Activated T-helper 9 cell treated with anti-CD3 and anti-CD28 coated beads, Interleukin-2, amount 50 U/mL, for 16 hours (primary cell): ENCODE results near the gene ZBTB5.
"Not testable (repeated sequence)": the region's sequence is repeated elsewhere in the genome, so short reads cannot be mapped to it uniquely, and the experiment has no call there.

ENCODE experiments used
- DNase-seq: peaks from one replicate; pipeline ENCODE4 v3.0.0-alpha.2; 2020; ENCODE audit warnings: low read depth

ZBTB5 gene

DNA sequence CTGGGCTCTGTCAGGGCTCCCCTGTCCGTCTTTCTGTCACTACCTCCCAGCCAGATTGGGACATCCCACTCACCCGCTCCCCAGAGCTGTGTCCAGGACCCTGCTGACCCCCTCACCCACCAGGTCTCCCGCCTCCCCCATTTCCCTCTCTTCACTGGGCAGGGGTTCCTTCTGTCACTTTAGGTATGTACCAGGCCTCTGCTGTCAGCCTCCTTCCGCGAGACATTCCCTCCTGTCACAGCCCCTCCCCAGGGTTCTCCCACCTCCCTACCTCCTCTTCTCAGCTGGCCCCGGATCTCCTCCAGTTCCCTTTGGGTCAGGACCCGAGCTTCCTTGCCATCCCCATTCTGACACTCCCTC lies 21.0 kb upstream of the ZBTB5 start:
- no peak for DNase-seq

- peak; percentile 94 for DNase-seq
These were observed 20.4 kb upstream of the ZBTB5 start, which contains the start of gene POLR1E for GRCh38 chr9:37485389-37486255. Gene POLR1E (plus strand): TSS chr9:37485948. CDS start chr9:37486048, 100 bp downstream.

GRCh38 chr9:37480759-37481158 lies 15.5 kb upstream of the ZBTB5 start:
- no peak for DNase-seq

DNA sequence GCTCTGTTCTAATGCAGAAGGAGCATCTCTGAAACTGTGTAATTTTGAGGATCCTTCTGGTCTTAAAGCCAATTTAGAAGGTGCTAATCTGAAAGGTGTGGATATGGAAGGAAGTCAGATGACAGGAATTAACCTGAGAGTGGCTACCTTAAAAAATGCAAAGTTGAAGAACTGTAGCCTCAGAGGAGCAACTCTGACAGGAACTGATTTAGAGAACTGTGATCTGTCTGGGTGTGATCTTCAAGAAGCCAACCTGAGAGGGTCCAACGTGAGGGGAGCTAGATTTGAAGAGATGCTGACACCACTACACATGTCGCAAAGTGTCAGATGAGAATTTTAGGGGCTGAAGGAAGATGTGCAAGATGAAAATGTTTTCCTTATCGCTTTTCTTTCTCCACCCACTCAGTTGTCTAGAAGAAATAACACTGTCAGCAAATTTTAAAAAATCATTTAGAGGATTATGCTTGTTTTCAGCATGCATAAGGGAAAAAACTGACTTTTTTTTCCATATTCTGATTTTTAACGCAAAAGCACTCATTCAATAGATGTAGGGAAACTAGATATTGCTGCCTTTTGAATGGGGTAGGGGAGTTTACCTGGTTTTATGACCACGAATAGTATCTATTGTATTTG lies 12.9 kb upstream of the ZBTB5 start:
- not testable (repeated sequence) for DNase-seq

GRCh38 chr9:37477443-37477842 lies 12.2 kb upstream of the ZBTB5 start:
- not testable (repeated sequence) for DNase-seq

DNA sequence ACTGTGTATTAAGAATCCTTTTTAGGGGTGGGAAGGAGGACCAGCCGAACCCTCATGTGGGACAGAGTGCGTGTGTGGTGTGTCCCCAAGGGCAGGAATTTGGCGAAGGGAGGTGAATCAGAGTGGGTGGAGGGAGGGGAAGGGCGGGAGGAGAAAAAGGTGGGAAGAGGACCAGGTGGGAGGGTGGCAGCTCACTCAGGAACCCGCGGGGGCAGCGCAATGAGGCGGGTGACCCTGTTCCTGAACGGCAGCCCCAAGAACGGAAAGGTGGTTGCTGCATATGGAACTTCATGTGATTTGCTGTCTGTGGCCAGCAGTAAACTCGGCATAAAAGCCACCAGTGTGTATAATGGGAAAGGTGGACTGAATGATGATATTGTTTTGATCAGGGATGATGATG lies 11.7 kb upstream of the ZBTB5 start:
- DNase-seq: no peak

DNA sequence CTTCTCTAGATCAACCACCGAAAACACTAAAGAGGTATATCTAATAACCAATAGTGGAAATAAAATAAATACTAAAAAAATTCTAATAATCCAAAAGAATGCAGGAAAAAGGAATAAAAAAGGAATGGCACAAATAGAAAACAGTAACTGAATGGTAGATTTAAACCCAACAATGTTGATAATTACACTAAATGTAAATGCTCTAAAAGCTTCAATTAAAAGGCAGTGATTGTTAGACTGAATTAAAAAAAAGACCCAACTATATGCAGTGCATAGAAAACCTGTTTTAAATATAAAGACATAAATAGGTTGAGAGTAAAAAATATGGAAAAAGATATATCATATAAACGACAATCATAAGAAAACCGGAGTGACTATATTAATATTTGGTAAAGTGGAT lies 9.2 kb upstream of the ZBTB5 start:
- no peak for DNase-seq

GRCh38 chr9:37473982-37474381 lies 8.7 kb upstream of the ZBTB5 start:
- not testable (repeated sequence) for DNase-seq

DNA sequence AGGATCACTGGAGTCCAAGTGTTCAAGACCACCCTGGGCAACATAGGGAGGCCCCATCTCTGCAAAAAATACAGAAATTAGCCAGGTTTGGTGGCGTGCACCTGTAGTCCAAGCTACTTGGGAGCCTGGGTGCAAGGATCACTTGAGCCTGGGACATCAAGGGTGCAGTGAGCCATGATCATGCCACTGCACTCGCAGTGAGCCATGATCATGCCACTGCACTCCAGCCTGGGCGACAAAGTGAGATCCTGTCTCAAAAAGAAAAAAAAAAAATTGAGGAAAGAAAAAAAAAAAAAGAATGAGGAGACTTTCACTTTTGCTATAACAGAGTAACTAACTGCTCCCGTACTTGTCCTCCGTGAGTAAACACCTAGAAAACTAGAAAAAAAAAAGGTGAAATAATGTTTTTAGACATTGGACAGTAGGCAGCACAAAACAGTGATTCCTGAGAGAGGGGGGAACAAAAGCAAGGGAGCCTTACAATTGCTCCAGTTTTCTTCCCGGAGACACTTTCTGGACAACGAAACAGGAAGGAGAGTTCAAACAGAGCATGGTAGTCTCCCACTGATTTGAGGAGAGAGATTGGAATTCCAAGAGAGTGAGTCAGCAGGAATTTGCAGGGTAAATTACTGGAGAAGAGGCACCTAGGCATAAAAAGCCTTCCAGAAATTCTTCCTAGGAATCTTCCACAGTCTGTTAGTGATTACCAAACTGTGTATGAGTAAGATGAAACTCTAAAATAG lies 6.9 kb upstream of the ZBTB5 start:
- DNase-seq: no peak

- DNase-seq: no peak
These were observed 3.4 kb upstream of the ZBTB5 start for GRCh38 chr9:37468620-37469019.

DNA sequence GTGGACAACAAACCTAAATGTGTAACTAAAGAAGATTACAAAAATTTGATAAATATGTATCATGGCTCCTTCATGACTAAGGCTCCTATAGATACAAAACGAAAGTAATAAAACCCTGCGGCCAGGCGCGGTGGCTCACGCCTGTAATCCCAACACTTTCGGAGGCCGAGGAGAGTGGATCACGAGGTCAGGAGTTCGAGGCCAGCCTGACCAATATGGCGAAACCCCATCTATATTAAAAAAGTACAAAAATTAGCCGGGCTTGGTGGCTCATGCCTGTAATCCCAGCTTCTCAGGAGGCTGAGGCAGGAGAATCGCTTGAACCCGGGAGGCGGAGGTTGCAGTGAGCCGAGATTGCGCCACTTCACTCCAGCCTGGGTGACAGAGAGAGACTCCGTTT lies 2.3 kb upstream of the ZBTB5 start:
- DNase-seq: not testable (repeated sequence)

- peak; percentile 2 for DNase-seq
These were observed 923 bp upstream of the ZBTB5 start for GRCh38 chr9:37466037-37466709.

DNA sequence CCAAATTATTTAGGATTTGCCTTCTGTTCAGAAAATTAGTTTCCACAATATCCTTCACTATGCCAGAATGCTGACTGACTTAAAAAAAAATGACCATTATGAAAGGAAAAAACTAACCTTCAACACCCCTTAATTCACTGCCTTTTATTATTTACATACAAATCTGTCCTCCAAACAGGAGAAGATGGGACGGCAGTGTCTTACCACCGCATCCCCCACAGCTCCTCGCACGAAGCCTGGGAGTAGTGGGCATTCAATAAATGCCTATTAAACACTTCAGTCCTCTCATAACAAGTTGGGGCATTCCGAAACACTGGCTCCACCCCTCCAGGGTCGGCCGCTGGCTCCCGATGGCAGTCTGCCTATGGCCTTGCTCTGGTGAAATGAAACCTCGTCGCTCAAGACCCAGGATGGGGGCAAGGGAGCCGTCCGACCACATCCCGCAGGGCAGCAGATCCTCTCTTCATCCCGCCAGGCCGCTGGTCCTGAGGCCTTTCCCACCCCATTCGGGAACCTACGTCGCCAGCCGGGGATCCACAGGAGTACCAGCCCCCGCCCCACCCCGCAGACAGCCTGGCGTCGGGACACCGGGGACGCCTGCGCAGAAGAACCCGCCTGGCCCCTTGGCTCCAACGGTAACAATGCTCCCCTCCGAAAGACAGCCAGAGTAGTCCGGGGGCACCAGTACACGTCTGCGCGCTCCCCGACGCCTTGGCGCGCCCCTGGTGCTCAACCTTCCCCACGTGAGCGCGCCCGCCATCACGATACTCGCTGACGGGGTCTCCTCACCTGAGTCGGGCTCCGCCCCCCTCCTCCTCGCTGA lies 613 bp downstream of the ZBTB5 start:
- peak; percentile 53 for DNase-seq

DNA sequence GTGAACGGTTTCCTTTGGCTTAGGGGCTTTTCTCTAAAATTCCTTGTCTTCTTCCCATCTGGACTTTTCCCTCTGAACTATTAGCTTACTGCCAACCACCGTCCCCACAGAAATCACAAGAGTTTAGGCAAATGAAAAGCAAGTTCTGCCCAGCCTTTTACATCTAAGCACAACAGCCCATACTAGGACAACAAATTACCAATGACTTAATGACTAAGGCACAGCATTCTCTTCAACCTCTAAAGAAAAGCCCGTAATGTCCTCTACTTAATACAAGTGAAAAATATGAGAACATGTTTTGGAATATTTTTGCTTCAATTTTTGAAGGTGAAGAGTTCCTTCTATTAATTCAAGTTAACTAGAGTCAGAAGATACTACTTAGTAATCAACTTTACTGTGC lies 1.2 kb downstream of the ZBTB5 start:
- no peak for DNase-seq

DNA sequence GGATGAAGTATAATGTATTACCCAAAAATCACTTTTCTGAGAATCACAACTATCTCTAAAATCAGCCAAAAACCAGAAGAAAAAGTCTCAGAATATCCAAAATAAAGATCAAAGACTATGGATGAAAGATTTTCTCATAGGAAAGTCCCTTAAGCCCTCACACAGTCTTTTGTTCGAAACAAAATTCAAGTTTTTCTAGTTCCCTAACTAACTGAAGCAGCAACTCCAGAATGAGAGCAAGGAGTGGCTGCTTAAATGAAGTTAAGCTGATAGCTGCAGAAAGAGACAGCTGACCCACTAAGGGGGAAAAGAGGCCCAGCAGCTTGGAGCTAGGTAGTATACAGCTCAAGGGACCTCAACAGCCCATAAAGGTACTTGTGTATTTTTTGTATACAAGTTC lies 8.4 kb downstream of the ZBTB5 start:
- DNase-seq: no peak

DNA sequence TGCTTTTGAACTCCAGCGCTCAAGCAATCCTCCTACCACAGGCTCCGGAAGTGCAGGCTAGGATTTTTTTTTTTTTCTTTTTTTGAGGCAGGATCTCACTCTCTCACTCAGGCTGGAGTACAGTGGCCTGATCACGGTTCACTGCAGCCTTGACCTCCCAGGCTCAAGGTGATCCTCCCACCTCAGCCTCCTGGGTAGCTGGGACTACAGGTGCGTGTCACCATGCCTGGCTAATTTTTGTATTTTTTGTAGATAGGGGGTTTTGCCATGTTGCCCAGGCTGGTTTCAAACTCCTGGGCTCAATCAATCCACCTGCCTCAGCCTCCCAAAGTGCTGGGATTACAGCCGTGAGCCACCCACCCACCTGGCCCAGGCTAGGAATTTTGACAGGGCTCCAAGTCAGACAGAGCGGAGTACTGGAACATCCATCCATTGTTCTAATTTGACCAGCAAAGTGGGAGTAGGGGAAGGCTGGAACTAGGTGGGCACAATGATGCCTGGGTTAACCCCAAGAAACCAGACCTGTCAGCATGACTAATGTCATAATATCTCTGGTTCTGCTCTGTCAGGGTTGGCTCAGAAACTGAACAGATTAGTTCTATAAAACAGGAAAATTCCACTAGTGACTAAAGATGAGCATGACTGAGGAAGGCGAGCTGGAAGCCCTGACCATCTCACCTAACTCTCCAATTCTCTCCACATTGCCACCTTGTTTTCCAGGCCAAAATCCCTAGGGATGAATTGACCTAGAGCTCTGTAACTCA lies 9.2 kb downstream of the ZBTB5 start:
- no peak for DNase-seq

- no peak for DNase-seq
These were observed 11.0 kb downstream of the ZBTB5 start for GRCh38 chr9:37454238-37454637.

DNA sequence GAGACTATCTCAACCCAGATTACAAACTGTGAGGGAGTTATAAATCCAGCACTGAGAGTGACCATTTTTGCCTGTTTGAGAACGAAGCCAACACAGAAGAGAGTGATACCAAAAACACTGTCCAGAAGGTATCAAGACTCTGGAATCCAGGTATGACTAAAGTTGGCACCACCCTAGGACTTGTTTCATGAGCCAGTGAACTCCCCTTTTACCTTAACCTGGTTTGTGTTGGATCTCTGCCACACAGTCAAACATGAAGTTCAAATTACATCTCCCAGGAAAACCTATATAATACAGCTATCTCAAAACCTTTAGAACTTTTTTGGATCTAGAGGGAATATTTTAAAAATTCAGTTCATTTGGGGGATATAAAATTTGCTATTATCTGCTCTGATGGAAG lies 11.4 kb downstream of the ZBTB5 start:
- no peak for DNase-seq

GRCh38 chr9:37452611-37453010 lies 12.6 kb downstream of the ZBTB5 start:
- DNase-seq: no peak

- DNase-seq: no peak
These were observed 13.6 kb downstream of the ZBTB5 start for GRCh38 chr9:37451628-37452027.
